Stimulated activated naive CD4-positive, alpha-beta T cell (primary cell): ENCODE results near the gene SECISBP2.
"Not testable (repeated sequence)": the region's sequence is repeated elsewhere in the genome, so short reads cannot be mapped to it uniquely, and the experiment has no call there.

Experiments
- DNase-seq, 6 experiments: peaks; one replicate each; lab custom pipeline; 2025; lab: John Stamatoyannopoulos, UW

Gene SECISBP2, protein sequence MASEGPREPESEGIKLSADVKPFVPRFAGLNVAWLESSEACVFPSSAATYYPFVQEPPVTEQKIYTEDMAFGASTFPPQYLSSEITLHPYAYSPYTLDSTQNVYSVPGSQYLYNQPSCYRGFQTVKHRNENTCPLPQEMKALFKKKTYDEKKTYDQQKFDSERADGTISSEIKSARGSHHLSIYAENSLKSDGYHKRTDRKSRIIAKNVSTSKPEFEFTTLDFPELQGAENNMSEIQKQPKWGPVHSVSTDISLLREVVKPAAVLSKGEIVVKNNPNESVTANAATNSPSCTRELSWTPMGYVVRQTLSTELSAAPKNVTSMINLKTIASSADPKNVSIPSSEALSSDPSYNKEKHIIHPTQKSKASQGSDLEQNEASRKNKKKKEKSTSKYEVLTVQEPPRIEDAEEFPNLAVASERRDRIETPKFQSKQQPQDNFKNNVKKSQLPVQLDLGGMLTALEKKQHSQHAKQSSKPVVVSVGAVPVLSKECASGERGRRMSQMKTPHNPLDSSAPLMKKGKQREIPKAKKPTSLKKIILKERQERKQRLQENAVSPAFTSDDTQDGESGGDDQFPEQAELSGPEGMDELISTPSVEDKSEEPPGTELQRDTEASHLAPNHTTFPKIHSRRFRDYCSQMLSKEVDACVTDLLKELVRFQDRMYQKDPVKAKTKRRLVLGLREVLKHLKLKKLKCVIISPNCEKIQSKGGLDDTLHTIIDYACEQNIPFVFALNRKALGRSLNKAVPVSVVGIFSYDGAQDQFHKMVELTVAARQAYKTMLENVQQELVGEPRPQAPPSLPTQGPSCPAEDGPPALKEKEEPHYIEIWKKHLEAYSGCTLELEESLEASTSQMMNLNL

DNA sequence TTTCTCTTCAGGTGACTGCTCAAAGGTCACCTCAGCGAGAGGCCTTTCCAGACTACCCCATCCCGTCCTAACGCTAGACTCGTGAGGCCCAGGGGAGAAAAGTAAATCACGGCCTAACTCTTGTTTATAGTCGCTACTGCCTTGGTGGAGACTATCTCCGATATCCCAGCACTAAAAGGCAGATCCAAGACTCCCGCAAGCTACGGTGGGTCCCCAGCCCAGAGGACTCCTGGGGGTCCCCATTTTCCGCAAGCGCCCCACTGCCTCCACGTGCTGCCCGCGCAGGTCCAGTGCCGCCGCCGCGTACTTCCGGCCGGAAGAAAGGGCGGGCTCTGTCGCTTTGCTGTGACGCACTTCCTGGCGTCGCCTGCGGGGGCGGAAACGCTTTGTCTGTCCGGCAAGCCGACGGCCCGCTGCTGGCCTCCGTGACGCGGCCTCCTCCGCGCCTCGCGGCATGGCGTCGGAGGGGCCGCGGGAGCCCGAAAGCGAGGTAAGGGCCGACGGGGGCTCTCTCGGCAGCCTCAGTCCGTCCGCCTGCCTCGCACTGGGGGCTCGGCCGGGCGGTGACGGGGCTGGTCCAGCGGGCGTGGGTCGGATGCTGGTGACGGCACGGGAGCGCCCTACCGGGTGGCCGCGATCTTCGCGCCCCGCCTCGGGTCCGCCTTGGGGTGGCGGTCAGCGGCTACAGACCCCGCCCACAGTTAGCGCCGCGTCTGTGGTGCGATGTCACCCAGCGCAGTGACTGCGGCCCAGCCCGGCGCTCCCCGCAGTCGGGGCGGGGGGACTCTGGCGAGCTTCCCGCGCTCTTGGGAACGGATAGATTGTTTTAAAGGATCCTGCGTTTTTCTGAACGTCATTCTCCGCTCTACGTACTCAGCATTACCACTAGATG lies at the start of gene SECISBP2:
Gene SECISBP2 (plus strand): TSS at position 378 of the 892 bp plus-strand sequence. CDS start 77 bp downstream, at position 455.
- DNase-seq = peak; percentile 86 to 96 (median 92)

DNA sequence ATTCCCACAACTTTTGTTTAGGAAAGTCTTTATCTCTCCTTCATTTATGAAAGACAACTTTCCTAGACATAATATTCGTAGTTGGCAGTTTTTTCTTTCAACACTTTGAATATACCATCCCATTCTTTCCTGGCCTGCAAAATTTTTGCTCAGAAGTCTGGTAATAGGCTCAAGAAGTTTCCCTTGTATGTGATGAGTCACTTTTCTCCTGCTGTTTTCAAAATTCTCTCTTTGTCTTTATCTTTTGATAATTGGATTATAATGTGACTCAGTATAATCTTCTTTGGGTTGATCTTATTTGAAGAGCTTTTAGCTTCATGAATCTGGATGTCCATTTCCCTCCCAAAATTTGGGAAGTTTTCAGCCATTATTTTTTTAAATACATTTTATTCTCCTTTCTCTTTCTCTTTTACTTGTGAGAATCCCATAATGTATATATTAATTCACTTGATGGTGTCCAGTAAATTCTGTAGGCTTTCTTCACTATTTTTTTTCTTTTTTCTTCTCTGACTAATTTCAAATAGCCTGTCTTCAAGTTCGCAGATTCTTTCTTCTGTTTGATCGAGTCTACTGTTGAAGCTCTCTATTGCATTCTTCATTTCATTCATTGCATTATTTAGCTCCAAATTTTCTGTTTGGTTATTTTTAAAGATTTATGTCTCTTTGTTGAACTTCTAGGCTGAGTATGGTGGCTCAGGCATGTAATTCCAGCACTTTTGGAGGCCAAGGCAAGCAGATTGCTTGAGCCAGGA lies 44.6 kb upstream of the SECISBP2 start:
- DNase-seq = no peak

DNA sequence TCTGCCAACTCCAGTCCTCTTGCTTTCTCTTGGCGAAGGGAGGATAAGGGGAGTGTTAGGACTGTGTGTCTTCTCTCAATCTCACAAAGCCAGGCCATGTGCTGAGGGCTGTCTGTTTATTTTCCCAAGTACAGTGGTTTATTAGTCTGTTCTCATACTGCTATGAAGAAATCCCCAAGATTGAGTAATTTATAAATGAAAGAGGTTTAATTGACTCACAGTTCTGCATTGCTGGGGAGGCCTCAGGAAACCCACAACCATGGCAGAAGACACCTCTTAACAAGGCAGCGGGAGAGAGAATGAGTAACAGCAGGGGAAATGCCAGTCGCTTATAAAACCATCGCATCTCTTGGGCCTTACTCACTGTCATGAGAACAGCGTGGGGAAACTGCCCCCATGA lies 43.5 kb upstream of the SECISBP2 start:
- no peak for DNase-seq

DNA sequence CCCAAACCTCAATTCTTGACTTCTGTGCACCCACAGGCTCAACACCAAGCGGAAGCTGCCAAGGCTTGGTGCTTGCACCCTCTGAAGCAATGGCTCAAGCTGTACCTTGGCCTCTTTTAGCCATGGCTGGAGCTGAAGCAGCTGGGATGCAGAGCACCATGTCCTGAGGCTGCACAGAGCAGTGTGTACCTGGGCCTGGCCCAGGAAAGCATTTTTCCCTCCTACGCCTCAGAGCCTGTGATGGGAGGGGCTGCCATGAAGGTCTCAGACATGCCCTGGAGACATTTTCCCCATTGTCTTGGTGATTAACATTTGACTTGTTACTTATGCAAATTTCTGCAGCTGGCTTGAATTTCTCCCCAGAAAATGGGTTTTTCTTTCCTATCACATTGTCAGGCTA lies 42.3 kb upstream of the SECISBP2 start:
- not testable (repeated sequence) for DNase-seq

DNA sequence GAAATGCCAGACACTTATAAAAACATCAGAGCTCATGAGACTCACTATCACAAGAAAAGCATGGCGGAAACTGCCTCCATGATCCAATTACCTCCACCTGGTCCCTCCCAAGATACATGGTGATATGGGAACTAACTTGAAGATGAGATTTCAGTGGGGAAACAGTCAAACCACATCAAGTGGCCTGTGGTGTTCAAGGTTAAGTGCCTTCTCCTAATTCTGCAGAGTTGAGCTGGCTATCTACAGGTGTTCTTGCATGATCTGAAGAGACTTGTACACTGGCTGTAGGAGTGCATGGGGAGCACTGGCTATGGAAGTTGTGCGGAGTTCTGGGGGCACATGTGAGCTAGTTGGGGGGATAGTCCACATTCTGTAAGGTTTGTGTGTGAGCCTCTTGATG lies 41.3 kb upstream of the SECISBP2 start:
- no peak for DNase-seq

DNA sequence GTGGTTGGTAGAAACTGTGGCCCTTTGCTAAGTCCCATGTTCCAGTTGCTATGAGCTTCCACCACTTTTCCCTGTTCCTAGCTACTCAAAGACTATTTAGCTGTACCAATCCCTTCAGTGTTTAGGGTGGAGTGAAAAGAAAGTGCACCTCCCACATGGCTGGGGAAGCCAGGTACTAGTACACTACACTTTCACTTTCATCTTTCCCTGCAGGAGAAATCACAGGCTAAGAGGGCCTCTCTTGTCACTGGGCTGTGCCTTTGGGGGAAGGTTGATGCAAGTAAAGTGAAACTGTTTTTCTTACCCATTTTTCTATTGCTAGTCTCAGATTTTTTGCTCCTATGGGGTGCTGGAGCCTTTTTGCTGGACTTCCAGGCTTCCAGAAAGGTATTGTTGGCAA lies 40.8 kb upstream of the SECISBP2 start:
- DNase-seq = peak in 1 of 6 experiments; percentile 4

DNA sequence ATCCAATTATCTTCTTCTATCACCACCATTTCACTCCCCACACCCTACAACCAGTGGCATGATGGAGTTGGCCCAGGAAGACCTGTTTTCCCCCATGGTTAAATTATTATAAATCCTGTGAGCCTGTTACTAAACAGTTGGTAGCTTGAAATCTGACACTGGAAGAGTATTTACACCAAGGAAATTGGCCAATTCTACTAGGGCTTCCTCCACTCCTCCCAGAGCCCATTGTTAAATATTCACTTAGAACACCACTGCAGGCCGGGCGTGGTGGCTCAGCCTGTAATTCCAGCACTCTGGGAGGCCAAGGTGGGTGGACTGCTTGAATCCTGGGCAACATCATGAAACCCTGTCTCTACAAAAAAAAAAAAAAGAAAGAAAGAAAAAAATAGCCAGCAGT lies 39.7 kb upstream of the SECISBP2 start:
- DNase-seq = no peak

DNA sequence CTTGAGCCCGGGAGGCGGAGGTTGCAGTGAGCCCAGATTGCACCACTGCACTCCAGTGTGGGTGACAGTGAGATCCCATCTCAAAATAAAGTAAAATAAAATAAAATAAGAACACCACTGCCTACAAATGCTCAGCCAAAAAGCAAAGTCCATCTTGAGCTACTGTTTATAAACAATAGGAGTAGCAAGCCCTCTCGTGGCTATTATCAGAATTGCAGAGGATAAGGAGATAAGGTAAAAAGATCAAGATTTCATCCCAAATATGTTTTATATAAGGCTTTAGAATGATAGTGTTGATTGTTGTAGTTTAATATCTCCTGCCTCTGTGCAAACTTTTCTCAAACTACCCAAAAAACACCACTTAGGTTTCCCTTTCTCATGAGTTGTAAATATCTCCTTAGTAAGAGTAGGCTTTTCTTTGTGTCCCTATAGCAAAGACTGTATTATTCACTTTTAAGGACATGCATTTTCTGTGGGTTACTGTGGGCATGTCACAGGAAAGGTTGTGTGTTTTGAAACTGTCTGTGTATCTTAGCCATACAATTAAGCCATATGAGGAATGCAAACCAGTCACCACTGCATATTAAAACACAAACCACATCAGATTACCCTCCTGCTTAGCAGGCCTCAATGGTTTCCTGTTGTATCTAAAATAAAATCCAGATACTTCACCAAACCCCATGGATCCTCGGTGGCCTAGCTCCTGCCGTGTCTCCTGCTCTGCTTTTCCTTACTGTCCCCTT lies 39.1 kb upstream of the SECISBP2 start:
- peak in 2 of 6 experiments; percentile 16 to 31 for DNase-seq

DNA sequence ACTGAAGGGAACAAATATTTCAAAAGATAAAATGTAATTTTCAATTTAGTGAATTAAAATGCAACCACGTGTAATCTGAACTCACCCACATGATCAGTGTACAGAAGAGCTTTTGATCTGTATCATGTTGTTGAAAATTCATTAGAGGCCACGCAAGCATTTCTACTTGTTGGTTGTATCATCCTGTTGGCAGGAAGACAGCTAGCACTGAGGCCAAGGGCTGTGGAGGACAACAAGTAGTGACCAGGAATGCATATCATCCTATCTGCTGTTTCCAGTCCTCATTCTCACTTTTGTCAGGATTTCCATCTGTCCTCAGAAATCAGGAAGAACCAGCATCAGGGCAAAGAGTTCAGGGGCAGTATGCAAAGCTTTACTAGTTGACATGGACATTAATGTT lies 37.2 kb upstream of the SECISBP2 start:
- DNase-seq = no peak

DNA sequence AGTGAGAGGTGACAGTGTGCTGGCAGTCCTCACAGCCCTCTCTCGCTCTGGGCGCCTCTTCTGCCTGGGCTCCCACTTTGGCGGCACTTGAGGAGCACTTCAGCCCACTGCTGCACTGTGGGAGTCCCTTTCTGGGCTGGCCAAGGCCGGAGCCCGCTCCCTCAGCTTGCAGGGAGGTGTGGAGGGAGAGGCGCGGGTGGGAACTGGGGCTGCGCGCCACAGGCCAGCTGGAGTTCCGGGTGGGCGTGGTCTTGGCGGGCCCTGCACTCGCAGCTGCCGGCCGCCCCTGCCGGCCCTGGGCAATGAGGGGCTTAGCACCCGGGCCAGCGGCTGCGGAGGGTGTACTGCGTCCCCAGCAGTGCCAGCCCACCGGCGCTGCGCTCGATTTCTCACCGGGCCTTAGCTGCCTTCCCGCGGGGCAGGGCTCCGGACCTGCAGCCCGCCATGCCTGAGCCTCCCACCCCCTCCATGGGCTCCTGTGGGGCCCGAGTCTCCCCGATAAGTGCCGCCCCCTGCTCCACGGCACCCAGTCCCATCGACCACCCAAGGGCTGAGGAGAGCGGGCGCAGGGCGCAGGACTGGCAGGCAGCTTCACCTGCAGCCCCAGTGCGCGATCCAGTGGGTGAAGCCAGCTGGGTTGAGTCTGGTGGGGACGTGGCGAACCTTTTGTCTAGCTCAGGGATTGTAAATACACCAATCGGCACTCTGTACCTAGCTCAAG lies 35.9 kb upstream of the SECISBP2 start:
- DNase-seq = peak in 1 of 6 experiments; percentile 9

DNA sequence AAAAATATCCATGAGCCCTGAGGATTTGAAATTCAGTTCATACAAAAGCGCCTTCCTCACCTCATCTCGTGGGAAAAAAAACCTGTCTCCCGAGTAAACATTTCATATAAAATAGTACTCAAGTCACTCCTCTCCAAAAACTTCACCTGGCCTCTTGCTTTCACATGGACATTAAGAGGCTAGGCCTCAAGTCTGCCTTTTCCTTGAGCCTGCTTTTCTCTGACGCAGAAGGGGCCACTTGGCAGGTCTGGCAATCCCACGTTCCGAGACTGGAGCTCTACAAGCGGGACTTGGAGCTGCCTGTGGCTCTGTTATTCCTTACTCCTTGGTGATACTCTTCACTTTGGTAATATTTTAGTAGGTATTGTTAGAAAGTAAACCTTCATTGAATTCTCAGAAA lies 34.2 kb upstream of the SECISBP2 start:
- no peak for DNase-seq

DNA sequence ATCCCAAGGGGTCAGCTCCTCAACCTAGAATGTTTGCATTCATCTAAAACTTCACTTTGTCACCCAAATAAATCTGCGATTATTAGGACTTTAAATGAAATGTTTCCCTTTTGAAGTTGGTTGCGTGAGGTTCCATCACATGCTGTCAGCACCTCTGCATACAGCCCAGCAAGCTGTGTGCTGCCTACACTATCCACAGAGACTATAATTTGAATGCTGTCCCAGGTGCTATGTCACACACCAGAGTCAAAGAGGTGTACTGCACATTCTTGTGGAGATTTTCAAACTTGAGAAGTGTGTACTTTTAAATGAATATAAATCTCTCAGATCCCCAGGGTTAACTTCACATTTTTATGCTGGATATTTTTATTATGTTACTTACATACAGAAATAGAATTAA lies 26.6 kb upstream of the SECISBP2 start:
- DNase-seq = no peak

DNA sequence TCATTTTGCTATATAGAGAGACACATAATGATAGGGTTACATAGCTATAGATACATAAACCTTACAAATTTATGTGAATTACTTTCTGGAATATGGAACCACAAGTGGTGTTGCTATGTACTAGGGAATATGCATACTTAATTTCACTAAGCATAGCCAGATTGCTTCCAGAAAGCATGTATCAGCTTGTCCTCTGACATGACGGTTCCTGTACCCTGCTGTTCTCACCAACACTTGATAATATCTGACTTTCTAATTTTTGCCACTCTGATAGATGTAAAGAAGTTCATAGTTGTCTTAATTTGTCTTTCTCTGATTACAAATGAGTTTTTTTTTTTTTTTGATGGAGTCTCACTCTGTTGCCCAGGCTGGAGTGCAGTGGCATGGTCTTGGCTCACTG lies 25.3 kb upstream of the SECISBP2 start:
- no peak for DNase-seq

DNA sequence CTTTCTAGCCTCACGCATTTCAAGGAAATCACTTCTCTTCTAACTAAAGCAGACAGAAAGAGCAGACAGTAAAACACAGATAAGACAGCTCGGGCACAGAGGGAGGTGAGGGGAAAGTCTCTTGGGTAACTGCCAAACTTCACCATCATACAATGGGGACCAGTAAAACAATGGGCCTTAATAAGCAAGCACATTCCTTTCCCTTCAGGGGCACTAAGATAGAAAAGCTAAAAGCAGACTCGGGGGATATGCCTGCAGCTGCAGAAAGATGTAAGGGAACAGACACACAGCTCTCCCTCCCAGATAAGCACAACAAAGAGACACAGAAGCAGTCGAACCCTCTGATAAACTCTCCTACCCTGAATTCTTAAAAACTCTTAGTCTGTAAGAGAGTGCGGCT lies 22.9 kb upstream of the SECISBP2 start:
- DNase-seq = no peak

DNA sequence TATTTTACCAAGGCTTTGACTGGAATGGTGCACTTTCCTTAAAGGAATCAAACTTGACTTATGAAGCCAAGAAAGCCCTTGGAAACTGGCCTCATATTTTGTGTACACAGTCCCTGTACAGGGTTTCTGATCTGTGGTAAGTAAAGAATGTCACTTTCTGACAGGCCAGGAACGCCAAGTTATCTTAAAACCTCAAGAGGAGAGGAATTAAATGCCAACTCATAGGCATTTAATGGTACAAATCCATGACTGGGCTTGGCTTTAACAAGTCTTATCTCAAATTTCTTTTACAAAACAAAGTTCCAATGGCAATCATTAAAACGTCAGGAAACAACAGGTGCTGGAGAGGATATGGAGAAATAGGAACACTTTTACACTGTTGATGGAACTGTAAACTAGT lies 16.3 kb upstream of the SECISBP2 start:
- DNase-seq = not testable (repeated sequence)

DNA sequence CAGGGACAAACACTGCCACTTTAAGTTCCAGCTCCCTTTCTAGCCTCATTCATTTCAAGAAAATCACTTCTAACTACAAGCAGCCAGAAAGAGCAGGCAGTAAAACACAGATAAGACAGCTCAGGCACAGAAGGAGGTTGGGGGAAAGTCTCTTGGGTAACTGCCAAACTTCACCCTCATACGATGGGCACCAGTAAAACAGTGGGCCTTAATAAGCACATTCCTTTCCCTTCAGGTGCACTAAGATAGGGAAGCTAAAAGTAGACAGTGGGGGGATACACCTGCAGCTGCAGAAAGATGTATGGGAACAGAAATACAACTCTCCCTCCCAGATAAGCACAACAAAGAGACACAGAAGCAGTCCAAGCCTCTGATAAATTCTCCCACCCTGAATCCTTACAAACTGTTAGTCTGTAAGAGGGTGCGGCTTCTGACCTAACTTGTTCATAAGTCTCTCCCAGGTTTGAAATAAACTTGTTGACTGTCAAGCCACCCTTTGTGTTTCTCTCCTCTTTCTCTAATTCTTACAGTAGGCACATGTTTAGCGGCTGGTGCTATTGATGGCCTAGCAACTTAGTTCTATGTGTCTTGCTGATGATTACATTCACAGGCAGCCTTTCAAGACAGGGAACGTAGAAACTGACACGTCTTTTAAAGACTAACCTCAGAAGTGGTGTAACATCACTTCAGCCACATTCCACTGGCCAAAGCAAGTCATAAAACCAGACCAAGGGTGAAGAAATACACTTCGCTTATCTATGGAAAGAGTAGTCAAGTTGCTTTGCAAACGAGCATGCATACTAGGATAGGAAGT lies 14.1 kb upstream of the SECISBP2 start:
- DNase-seq = no peak

DNA sequence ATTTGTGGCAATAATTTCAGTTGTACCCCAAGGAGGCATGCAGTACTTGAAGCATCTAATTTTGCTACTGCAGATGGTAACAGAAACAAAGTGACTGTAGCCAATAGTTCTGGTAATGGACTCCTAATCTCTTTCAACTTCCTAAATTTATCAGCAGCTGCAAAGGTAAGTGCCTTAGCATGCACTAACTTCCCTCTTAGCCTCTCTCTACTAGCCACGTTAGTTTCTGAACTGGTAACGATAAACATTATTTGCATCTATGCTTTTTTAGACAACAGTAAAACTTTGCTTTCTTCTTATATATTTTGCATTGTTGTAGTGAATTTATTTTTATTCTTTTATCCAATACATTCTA lies 13.5 kb upstream of the SECISBP2 start:
- no peak for DNase-seq

DNA sequence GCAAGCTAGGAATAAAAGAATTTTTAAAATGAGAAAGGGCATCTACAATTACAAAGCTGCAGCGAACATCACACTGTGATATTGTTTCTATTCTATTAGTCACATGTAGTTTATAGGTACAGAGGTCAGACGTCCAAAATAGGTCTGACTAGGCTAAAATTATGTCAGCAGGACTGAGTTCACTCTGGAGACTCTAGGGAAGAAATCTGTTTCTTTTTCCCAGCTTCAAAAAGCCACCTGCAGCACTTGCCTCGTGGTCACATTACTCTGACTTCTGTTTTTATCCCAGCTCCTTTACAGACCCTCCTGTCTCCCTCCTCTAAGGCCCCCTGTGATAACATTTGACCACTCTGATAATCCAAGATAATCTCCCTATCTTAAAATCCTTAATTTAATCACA lies 12.4 kb upstream of the SECISBP2 start:
- no peak for DNase-seq

DNA sequence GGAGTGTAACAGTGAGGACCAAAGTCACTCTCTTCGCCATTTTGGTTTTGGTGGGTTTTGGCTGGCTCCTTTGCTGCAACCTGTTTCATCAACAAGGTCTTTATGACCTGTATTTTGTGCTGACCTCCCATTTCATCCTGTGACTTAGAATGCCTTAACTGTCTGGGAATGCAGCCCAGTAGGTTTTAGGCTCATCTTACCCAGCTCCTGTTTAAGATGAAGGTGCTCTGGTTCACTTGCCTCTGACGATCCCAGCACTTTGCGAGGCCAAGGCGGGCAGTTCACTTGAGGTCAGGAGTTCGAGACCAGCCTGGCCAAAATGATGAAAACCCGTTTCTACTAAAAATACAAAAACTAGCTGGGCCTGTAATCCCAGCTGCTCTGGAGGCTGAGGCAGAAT lies 9.1 kb upstream of the SECISBP2 start:
- DNase-seq = no peak
